Measurements from ENCODE around the gene SRGAP2B. TPM values are rescaled to one million over a fixed set of nuclear protein-coding genes. Genes with fewer than 3 reads are reported as not detected.
"Not testable (repeated sequence)": the region's sequence is repeated elsewhere in the genome, so short reads cannot be mapped to it uniquely, and the experiment has no call there.

SRGAP2B gene
- 6.4 TPM for polyA plus RNA-seq (2012; ENCODE audit: insufficient read depth, insufficient read length)

DNA sequence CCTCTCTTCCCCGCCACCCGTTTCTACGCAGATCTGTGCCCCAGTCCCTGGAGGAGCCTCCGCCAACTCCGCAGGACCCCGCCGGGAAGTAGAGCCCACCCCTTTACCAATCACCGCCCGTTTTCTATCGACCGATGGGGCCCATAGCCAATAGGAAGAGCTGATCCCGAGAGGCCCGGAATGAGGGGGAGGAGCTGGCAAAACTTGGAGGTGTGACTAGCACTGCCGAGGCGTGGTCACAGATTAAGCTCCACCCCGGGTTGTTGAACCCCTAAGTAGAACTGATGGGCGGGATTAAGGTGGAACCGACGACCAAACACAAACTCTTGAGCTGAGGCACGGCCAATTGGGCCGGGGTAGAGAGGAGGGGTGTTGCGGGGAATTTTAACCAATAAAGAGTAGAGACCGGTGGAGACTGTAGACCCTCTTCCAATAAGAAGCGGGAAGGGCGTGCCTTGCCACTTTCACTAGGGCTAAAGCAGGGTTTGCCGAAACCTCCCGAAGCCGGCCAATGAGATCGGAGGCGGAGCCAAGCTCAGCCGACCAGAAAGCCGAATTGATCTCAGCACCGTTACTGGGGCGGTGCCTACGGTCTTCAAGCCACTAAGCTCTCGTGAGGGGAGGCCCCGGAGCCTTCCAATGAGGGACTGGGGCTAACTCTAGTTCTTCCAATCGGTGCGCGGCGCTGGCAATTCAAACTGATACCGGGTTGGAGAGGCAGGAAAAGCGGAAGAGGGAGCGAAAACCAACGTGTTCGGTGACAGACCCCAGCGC lies at the start of gene SRGAP2B, which contains the start of gene FAM72D:
Gene SRGAP2B (minus strand): TSS at position 45 of the 774 bp plus-strand sequence. CDS start 2,427 bp downstream, outside the sequence.
Gene FAM72D (plus strand): TSS at position 691 of the 774 bp plus-strand sequence. CDS start 874 bp downstream, outside the sequence.
- H3K4me3 ChIP-seq (ENCODE audit: low read length) = peak within 1 kb of the TSS; percentile 48
- not testable (repeated sequence) for DNase-seq (ENCODE audit: low read depth, low spot score)

DNA sequence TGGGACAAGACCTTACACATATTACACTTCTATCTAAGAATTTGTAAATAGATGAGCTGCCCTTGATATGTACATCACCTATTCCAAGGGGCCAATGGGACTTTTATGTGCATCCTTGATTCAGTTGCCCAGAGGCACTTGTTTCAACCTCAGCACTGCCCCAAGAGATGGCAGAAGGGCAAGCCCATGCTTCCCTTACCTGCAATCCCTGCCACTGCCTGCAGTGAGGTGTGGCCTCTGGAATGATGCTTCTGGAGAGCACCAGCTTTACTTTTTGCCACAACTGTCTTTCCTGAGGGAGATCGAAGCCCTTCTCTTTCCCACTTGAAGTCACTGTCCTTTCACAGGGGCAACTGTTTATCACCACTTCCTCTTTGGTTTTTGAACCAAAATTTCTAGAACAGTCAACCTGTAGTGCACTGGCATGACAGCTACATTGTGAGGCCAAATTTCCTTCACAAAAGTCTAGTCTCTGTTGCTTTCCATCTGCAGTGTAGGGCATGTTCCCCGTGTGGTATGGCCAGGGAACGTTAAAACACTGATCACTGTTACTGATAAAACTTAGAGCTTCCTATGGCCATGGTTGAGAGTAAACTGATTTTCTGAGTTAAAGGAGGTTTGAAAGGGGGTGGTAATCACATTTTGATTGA lies 49.3 kb upstream of the SRGAP2B start:
- not testable (repeated sequence) for H3K4me3 ChIP-seq (ENCODE audit: low read length); DNase-seq (ENCODE audit: low read depth, low spot score)

DNA sequence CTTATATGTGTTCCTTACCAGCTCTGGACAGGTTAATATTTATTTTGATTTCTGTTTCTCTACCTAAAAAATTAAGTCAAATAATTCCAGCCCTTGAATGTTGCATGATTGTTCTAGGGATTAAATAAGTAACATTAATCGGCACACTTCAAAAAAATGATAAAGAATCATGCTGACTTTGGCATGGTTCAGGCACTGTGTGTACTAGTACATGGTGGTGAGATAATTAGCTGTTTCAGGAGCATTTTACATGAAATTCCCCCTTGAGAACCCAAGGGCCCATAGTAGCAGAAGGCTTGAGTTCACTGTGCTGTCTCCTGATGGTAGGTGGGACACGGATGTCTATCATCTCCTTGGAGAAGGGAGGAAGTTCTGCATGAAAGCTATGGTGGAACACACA lies 45.4 kb upstream of the SRGAP2B start:
- not testable (repeated sequence) for H3K4me3 ChIP-seq (ENCODE audit: low read length); DNase-seq (ENCODE audit: low read depth, low spot score)

- not testable (repeated sequence) for H3K4me3 ChIP-seq (ENCODE audit: low read length); DNase-seq (ENCODE audit: low read depth, low spot score)
Measured at GRCh38 chr1:145134476-145134875, 39.3 kb upstream of the SRGAP2B start.

DNA sequence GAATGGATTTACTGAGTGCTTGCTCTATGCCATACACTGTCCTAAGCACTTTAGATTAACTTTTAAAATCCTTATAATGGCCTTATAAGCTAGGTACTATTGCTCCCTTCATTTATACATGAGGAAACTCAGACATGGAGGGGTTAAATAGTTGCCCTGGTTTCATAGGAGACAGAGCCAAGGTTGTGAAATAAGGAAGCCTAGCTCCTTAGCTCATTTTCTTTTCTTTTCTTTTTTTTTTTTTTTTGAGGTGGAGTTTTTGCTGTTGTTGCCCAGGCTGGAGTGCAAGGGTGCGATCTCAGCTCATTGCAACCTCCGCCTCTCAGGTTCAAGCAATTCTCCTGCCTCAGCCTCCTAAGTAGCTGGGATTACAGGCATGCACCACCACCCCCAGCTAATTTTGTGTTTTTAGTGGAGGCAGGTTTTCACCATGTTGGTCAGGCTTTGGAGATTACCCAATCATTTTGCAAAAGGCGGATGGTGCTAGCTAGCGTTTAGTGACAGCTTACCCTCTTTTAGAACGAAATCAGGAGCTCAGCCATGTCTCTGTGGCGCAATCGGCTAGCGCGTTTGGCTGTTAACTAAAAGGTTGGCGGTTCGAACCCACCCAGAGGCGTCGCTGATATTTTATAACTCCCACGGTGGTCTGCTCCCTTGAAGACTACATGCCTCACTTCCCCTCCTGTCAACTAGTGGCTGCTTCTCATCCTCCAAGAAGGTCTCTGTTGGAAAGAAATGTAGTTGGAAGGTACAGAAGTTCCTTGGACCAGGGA lies 33.8 kb upstream of the SRGAP2B start:
- not testable (repeated sequence) for DNase-seq (ENCODE audit: low read depth, low spot score); H3K4me3 ChIP-seq (ENCODE audit: low read length)

DNA sequence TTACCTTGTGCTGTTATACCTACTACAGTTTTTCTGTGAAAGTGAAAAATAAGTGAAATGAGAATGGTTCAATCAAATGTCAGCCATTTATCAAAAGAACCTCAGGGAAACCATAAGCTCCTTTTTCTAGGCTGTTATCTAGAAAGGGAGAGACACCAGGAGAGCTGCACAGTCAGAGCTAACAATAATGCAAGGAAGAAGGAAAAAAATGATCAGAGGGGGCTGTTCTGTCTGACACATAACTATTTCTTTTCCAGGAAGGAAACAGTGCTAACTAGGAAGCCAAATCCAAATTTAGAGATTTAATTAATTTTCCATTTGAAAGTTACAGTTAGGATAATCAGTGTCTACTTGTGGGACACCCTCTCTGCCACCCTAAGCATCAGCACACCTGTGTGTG lies 32.0 kb upstream of the SRGAP2B start:
- not testable (repeated sequence) for DNase-seq (ENCODE audit: low read depth, low spot score); H3K4me3 ChIP-seq (ENCODE audit: low read length)

DNA sequence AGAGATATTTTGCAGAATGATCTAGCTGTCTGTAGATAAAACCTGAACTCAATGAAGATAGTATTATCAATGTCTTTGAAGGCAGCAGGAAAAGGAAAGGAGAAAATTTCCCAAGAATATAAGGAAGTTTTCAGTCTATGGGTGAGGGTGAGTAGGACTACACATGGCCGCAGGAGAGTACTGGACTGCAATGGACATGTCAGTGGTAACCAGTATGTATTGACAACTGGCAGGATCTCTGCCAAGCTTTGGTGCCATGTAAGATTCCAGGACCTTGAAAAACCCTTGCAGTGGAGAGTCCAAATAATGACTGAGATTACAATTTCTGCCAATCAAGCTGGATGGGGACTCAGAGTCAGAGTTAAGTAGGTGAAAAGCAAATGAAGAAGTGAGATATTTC lies 30.0 kb upstream of the SRGAP2B start:
- DNase-seq (ENCODE audit: low read depth, low spot score); H3K4me3 ChIP-seq (ENCODE audit: low read length): not testable (repeated sequence)

DNA sequence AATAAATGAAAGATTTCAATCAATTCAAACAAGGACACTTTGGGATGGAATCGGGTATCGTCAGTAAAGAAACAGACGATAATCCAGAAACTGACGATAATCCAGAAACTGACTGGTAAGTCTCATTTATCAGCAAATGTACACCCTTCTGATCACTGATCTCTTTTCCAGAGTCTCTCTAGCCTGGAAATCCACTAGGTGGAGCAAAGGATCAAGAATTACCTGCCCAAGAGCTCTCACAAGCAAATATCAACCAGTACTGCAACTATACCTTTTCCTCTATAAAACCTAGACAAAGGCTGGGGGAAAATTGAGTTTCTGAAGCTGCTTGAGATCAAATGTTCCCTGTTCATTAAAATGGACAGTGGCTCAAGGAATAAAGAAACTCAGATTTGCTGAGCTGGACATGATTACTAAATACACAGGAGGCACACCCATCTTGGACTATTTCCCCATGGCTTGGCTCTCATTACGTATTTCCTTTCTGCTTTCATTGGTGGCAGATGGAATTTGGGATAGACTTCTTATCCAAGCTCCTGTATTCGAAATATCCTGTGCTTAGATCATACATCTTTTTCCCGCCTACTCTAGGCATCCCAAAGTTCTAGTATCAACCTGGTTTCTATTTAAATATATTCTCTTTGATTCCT lies 29.0 kb upstream of the SRGAP2B start:
- DNase-seq (ENCODE audit: low read depth, low spot score) = not testable (repeated sequence)

GRCh38 chr1:145123062-145123395 lies 27.9 kb upstream of the SRGAP2B start:
- not testable (repeated sequence) for DNase-seq (ENCODE audit: low read depth, low spot score)

More for the DNA sequence above, 29.0 kb upstream of the SRGAP2B start:
- H3K4me3 ChIP-seq (ENCODE audit: low read length) = not testable (repeated sequence)

DNA sequence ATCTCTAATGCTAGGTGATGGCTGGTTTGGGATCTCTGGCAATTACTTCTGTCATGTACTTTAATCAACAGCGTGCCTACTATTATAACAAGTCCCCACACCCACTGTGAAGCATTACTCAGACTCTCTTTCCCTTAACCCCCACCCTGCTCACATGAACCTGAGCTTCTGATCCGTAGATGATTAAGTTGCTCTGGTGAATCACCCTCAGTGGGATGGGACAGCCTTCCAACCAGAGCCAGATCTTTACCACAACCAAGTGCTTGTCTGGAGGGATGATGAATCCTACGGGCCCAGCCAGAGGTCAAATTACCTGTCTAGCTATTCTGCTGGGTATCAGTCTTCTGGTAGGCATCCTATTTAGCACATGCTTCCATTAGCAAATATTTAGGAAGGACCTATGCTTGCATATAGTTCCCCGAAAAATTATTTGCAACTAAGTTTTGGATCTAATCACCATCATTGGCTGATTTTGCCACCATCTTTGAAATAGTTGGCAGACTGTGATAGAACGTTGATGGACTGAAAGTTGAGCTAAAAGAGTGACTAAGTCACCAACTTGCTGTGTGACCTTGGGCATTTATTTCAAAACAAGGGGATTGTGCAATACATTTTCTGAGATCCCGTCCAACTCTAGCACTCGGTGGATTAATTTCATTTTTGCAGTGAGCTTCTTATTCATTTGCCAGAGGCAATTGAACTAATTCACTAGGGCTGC lies 27.4 kb upstream of the SRGAP2B start:
- H3K4me3 ChIP-seq (ENCODE audit: low read length); DNase-seq (ENCODE audit: low read depth, low spot score): not testable (repeated sequence)

More at GRCh38 chr1:145123062-145123395, 27.9 kb upstream of the SRGAP2B start:
- not testable (repeated sequence) for H3K4me3 ChIP-seq (ENCODE audit: low read length)

- not testable (repeated sequence) for DNase-seq (ENCODE audit: low read depth, low spot score); H3K4me3 ChIP-seq (ENCODE audit: low read length)
Measured at GRCh38 chr1:145119842-145120241, 24.7 kb upstream of the SRGAP2B start.

DNA sequence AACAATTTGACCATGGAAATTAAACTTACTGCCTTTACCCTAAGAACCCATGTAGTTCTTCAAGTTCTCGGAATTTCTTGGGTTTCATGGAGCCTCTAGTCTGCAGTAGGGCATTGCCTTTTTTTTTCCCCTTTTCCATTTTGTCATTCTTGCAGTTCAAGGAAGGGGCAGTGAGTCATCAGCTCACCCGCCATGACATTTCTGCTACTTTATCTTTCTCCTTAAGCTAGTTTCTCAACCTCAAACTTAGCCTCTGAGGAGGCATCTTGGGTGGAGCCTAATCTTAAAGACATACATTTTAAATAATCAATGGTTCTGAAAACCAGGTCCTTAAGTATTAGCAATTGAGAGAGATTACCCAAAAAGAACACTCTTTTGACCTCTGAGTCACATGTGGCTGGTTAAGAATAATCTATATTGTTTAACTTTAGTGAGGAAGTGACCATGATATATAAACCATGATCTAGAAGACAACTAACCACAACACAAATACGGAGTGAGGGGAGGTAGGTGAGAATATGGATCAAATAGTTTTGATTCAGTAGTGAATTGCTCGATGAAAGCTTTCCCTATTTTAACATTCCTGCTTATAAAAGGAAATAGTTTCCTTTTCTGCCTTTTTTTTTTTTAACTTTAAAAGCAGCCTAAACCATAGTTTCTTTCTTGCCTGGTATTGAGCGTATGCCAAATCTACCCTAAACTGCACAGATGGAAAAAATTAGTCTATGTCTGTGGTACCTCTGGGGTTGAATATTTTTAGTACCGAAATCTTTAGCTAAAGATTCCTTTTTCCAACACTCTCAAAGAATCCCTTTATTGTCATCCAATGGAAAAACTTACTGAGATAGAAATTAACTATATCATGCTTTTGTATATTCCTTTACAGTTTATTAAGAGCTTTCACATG lies 20.7 kb upstream of the SRGAP2B start:
- H3K4me3 ChIP-seq (ENCODE audit: low read length) = not testable (repeated sequence)

GRCh38 chr1:145114560-145115057 lies 19.5 kb upstream of the SRGAP2B start:
- H3K4me3 ChIP-seq (ENCODE audit: low read length); DNase-seq (ENCODE audit: low read depth, low spot score): not testable (repeated sequence)

More for the DNA sequence above, 20.7 kb upstream of the SRGAP2B start:
- DNase-seq (ENCODE audit: low read depth, low spot score) = not testable (repeated sequence)

DNA sequence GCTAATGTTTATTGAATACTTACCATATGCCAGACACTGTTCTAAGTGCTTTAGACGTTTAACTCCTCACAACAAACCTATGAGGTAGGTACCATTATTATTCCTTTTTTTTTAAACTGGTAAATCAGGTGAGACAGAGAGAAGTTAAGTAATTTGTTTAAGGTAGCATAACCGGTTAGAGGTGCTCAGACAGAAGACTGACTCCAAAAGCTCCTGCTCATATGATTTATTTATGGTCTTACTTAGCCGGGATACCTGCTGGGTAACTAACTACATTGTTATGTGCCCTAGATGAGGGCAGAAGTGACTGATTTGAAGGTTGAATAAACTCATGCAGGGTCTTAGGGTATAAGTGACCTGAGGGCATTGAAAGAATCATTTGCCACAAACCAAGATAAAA lies 17.6 kb upstream of the SRGAP2B start:
- not testable (repeated sequence) for DNase-seq (ENCODE audit: low read depth, low spot score); H3K4me3 ChIP-seq (ENCODE audit: low read length)

GRCh38 chr1:145111674-145112073 lies 16.5 kb upstream of the SRGAP2B start:
- not testable (repeated sequence) for DNase-seq (ENCODE audit: low read depth, low spot score); H3K4me3 ChIP-seq (ENCODE audit: low read length)

- DNase-seq (ENCODE audit: low read depth, low spot score); H3K4me3 ChIP-seq (ENCODE audit: low read length): not testable (repeated sequence)
Measured at GRCh38 chr1:145103294-145103693, 8.2 kb upstream of the SRGAP2B start.

DNA sequence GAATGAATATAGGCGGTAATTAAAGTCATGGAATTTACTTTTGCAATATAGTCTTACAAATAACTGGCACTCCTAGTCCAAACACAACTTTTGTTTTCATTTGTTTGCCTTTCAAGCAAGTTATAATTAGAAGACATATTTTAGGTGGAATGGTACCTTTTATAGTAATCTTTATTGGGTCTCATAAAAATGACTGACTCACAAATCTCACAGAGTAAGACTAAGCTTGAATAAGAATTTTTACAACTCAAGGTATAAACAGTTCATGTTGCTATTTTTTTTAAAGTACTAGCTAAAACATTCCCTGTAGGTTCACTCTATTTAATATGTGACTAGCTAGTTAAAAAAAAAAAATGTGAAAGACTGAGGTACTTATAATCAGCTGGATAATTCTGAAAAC lies 6.6 kb upstream of the SRGAP2B start:
- DNase-seq (ENCODE audit: low read depth, low spot score); H3K4me3 ChIP-seq (ENCODE audit: low read length): not testable (repeated sequence)
